Osteoblast (primary cell): Measurements from ENCODE around the gene ZFHX3. TPM values are rescaled to one million over a fixed set of nuclear protein-coding genes. Genes with fewer than 3 reads are reported as not detected.

Source experiments
- DNase-seq: peaks from one replicate; pipeline ENCODE4 v3.0.0; 2011; ENCODE audit warnings: low spot score, mixed read lengths; ENCODE audit not compliant: insufficient read length; ENCODE audit errors: missing footprints
- H2AFZ ChIP-seq: 2 replicates; pipeline ENCODE4 v1.6.0; 2011; ENCODE audit warnings: mild to moderate bottlenecking, low read length
- H3K27ac ChIP-seq: 2 replicates; pipeline ENCODE4 v1.5.1; 2011; ENCODE audit warnings: mild to moderate bottlenecking, low read depth, low read length, moderate library complexity
- H3K27me3 ChIP-seq: 2 replicates; pipeline ENCODE4 v1.6.0; 2012; ENCODE audit warnings: mild to moderate bottlenecking, control low read depth, inconsistent platforms, low read length, moderate library complexity; ENCODE audit not compliant: insufficient read depth
- H3K36me3 ChIP-seq: 2 replicates; pipeline ENCODE4 v1.5.1; 2011; ENCODE audit warnings: mild to moderate bottlenecking, low read length, control low read depth, moderate library complexity; ENCODE audit not compliant: insufficient read depth
- H3K4me1 ChIP-seq: 2 replicates; pipeline ENCODE4 v1.5.1; 2011; ENCODE audit warnings: mild to moderate bottlenecking, low read length, control low read depth, moderate library complexity; ENCODE audit not compliant: insufficient read depth
- H3K4me2 ChIP-seq: 2 replicates; pipeline ENCODE4 v1.6.0; 2011; ENCODE audit warnings: mild to moderate bottlenecking, low read length; ENCODE audit not compliant: insufficient read depth
- H3K4me3 ChIP-seq: fragments of 200-600 bp; sonication (generic); 3 replicates; pipeline ENCODE4 v1.5.1; 2012; ENCODE audit warnings: mild to moderate bottlenecking, low read length, inconsistent platforms; ENCODE audit not compliant: insufficient read depth
- H3K79me2 ChIP-seq: 2 replicates; pipeline ENCODE4 v1.6.0; 2012; ENCODE audit warnings: mild to moderate bottlenecking, low read length, control low read depth, inconsistent platforms; ENCODE audit not compliant: insufficient read depth
- H3K9me3 ChIP-seq: 2 replicates; pipeline ENCODE4 v1.5.1; 2011; ENCODE audit warnings: low read depth, low read length, control low read depth
- H4K20me1 ChIP-seq: 2 replicates; pipeline ENCODE4 v1.6.0; 2012; ENCODE audit warnings: mild to moderate bottlenecking, low read length, control low read depth; ENCODE audit not compliant: insufficient read depth
- CTCF ChIP-seq: IDR thresholded peaks from 2 replicates; pipeline ENCODE4 v1.5.1; 2011; ENCODE audit warnings: mild to moderate bottlenecking, low read depth, low read length, moderate library complexity; ENCODE audit errors: extremely low read depth
- total RNA-seq: library from RNA; depleted of rRNA; stranded (reverse); fragments of >200 nt; gene quantifications from 2 replicates; pipeline ENCODE4 v1.2.3, GENCODE V29; 2012

ZFHX3 gene
- total RNA-seq, 1 donor, result 14.5 TPM

GRCh38 chr16:72975809-72976437 is 72.0 kb downstream of the ZFHX3 start:
- peaks cover 93% of the 10 kb centered on the region for H3K79me2 ChIP-seq
- H3K4me1 ChIP-seq, result no peaks in the 10 kb centered on the region
- H4K20me1 ChIP-seq, result peaks cover 69% of the 10 kb centered on the region
- H3K27ac ChIP-seq, result no peak overlapping the region
- no peak overlapping the region for H3K4me2 ChIP-seq
- no peaks in the 10 kb centered on the region for H3K9me3 ChIP-seq
- H3K27me3 ChIP-seq, result no peaks in the 10 kb centered on the region
- peaks cover 5% of the 10 kb centered on the region for H3K36me3 ChIP-seq
- H2AFZ ChIP-seq, result no peak overlapping the region
- no peak for TF ChIP-seq CTCF
- DNase-seq, result no peak
- H3K4me3 ChIP-seq, result no peak overlapping the region

GRCh38 chr16:72974142-72974769 is 73.7 kb downstream of the ZFHX3 start:
- H3K27ac ChIP-seq, result no peak overlapping the region
- H3K36me3 ChIP-seq, result peaks cover 5% of the 10 kb centered on the region
- H3K27me3 ChIP-seq, result no peaks in the 10 kb centered on the region
- DNase-seq, result no peak
- no peak overlapping the region for H3K4me2 ChIP-seq
- no peaks in the 10 kb centered on the region for H3K4me1 ChIP-seq
- peaks cover 92% of the 10 kb centered on the region for H3K79me2 ChIP-seq
- no peak overlapping the region for H3K4me3 ChIP-seq
- no peak for TF ChIP-seq CTCF
- H4K20me1 ChIP-seq, result peaks cover 65% of the 10 kb centered on the region
- no peak overlapping the region for H2AFZ ChIP-seq
- no peaks in the 10 kb centered on the region for H3K9me3 ChIP-seq

- Histone ChIP-seq H3K4me3 (no peak overlapping the region), H3K79me2 (peaks cover 84% of the 10 kb centered on the region), H3K4me1 (no peaks in the 10 kb centered on the region), H3K27ac (no peak overlapping the region), H3K4me2 (no peak overlapping the region), H3K27me3 (no peaks in the 10 kb centered on the region), H4K20me1 (peaks cover 57% of the 10 kb centered on the region), H3K36me3 (peaks cover 5% of the 10 kb centered on the region), H2AFZ (no peak overlapping the region), H3K9me3 (no peaks in the 10 kb centered on the region)
- no peak for DNase-seq
- no peak for TF ChIP-seq CTCF
Measured at GRCh38 chr16:72972878-72973571, 74.9 kb downstream of the ZFHX3 start.

- Histone ChIP-seq H3K79me2 (peaks cover 83% of the 10 kb centered on the region), H4K20me1 (peaks cover 48% of the 10 kb centered on the region), H3K27me3 (no peaks in the 10 kb centered on the region), H3K36me3 (peaks cover 9% of the 10 kb centered on the region), H3K4me3 (no peak overlapping the region), H2AFZ (no peak overlapping the region), H3K4me1 (no peaks in the 10 kb centered on the region), H3K9me3 (no peaks in the 10 kb centered on the region), H3K4me2 (no peak overlapping the region), H3K27ac (no peak overlapping the region)
- no peak for DNase-seq
- no peak for TF ChIP-seq CTCF
Measured at GRCh38 chr16:72971370-72971769, 76.6 kb downstream of the ZFHX3 start.
